Hepatocyte (in vitro differentiated cells): ENCODE measurements around the gene SIMC1.

Experiments used
- CTCF ChIP-seq: fragments of 200-600 bp; sonication (generic); IDR thresholded peaks from 2 replicates; pipeline ENCODE4 v1.5.1; 2016; ENCODE audit warnings: antibody characterized with exemption, mild to moderate bottlenecking; ENCODE audit not compliant: poor library complexity
- EZH2 ChIP-seq: fragments of 200-600 bp; sonication (generic); IDR thresholded peaks from 2 replicates; pipeline ENCODE4 v1.6.1; 2016; ENCODE audit warnings: antibody characterized with exemption, mild to moderate bottlenecking, borderline replicate concordance

GRCh38 chr5:176369934-176370711, 131.9 kb downstream of the SIMC1 start:
- TF ChIP-seq CTCF, result no peak
- no peak for TF ChIP-seq EZH2
